Activated CD4-positive, alpha-beta T cell treated with anti-CD3 and anti-CD28 coated beads, Interleukin-2, amount 50 U/mL, for 4 hours (primary cell): ENCODE data around the gene MED4.

ENCODE experiments used
- DNase-seq, 2 experiments: peaks; one replicate each; pipeline ENCODE4 v3.0.0-alpha.2; 2020

Gene MED4

DNA sequence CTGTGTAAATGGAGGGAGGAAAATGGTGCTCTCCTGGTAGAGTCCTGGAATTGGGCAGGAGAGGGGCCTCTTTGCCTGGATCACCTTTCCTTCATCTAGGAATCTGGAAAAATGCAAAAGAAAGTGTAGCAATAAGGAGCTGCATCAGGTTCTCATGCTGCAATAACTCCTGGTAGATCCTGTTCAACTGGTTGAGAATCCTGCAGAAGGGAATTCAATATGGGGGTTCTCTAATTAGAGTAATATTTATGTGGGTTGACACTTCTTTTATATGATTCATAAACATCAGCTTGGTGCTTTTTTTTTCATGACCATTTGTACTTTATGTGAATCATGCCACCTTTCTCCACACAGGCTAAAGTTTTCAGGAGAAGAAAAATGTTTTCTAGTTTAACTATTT is 66.8 kb downstream of the MED4 start:
- no peak for DNase-seq
